ENCODE data around the gene GSTK1. TPM values are rescaled to one million over a fixed set of nuclear protein-coding genes. Genes with fewer than 3 reads are reported as not detected.

GSTK1 gene
- total and polyA plus RNA-seq, 10 of the 15 experiments (the other 5 are each of a cell fraction or from before 2014, with no cell fraction given), result 76.2 to 166 (median 127) TPM

GRCh38 chr7:143287935-143288826, 24.9 kb downstream of the GSTK1 start, which contains the start of gene CASP2 (continued):
- TF ChIP-seq ZBTB33 (IDR thresholded peaks at IDR 0.05), result no peak
- TF ChIP-seq IRF4 (IDR thresholded peaks at IDR 0.05; ENCODE audit: low read depth, low read length), result no peak
- TF ChIP-seq TCF3 (IDR thresholded peaks at IDR 0.05; ENCODE audit: borderline replicate concordance, insufficient read depth, low read depth, low read length), result 0 out of 2 replicates have a peak, but pooled peaks have one; percentile 9
- no peak for TF ChIP-seq SMAD1 (IDR thresholded peaks at IDR 0.05; ENCODE audit: low read depth, partially characterized antibody)
- no peak for TF ChIP-seq ZBTB40 (IDR thresholded peaks at IDR 0.05; ENCODE audit: borderline replicate concordance)
- no peak for TF ChIP-seq MTA3 (IDR thresholded peaks at IDR 0.05; ENCODE audit: borderline replicate concordance, low read length)
- TF ChIP-seq NR2C2 (IDR thresholded peaks at IDR 0.05; ENCODE audit: borderline replicate concordance, control insufficient read depth, insufficient read length, low read depth), result no peak
- no peak for TF ChIP-seq TARDBP (IDR thresholded peaks at IDR 0.05; ENCODE audit: borderline replicate concordance)
- no peak for TF ChIP-seq FOXK2 (IDR thresholded peaks at IDR 0.05)
- TF ChIP-seq RAD21 (IDR thresholded peaks at IDR 0.05; ENCODE audit: insufficient read depth, low read depth, low read length), result no peak
- TF ChIP-seq ZNF687 (IDR thresholded peaks at IDR 0.05), result peak; percentile 71
- TF ChIP-seq SIX5 (IDR thresholded peaks at IDR 0.05; ENCODE audit: low read depth, low read length, severe bottlenecking), result no peak
- TF ChIP-seq PKNOX1 (IDR thresholded peaks at IDR 0.05), result peak; percentile 90
- TF ChIP-seq RFX5 (IDR thresholded peaks at IDR 0.05; ENCODE audit: low read depth, low read length), result no peak
- TF ChIP-seq CREM (IDR thresholded peaks at IDR 0.05; ENCODE audit: low read depth), result 0 out of 2 replicates have a peak, but pooled peaks have one; percentile 7
- no peak for TF ChIP-seq MYC (IDR thresholded peaks at IDR 0.05; ENCODE audit: insufficient read depth, insufficient read length, insufficient replicate concordance, low read length, severe bottlenecking)
